Measurements from ENCODE around the gene MUTYH.

DNA sequence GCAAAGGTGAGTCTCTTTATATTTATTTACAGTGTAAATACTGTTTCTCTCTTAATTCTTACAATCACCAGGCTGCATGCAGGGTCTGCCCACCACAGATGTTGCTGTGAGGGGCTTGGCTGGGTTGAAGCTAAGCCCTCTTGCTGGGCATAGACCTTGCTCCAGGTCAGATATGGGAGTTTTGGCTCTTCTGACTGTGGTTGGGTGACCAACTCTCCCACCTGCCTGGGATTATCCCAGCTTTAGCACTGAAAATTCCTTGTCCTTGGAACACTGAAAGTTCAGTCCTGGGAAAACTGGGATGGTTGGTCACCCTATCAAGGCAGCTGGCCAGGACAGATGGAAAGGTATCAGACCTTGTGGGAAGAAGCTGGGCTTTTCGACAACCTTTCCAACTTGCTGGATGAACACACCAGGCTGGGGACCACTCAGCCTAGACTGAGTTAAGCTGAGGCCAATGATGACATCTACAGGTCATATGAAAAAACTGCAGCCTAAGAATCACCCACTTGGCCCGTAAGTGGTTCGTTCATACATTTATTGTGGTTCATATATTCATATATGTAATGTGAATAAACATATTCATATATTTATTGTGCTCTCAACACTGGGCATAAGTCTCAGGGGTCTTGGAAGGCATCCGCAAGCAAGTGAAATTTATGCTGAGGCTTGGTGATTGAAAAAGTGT, 40.1 kb downstream of the MUTYH start:
- TF ChIP-seq, protein P1, sequence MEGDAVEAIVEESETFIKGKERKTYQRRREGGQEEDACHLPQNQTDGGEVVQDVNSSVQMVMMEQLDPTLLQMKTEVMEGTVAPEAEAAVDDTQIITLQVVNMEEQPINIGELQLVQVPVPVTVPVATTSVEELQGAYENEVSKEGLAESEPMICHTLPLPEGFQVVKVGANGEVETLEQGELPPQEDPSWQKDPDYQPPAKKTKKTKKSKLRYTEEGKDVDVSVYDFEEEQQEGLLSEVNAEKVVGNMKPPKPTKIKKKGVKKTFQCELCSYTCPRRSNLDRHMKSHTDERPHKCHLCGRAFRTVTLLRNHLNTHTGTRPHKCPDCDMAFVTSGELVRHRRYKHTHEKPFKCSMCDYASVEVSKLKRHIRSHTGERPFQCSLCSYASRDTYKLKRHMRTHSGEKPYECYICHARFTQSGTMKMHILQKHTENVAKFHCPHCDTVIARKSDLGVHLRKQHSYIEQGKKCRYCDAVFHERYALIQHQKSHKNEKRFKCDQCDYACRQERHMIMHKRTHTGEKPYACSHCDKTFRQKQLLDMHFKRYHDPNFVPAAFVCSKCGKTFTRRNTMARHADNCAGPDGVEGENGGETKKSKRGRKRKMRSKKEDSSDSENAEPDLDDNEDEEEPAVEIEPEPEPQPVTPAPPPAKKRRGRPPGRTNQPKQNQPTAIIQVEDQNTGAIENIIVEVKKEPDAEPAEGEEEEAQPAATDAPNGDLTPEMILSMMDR (IDR thresholded peaks at IDR 0.05; ENCODE audit: poor library complexity), result peak; percentile 83
- TF ChIP-seq EZH2phosphoT487 (IDR thresholded peaks at IDR 0.05; ENCODE audit: low read depth, severe bottlenecking, unreplicated experiment), result no peak
- TF ChIP-seq EZH2 (IDR thresholded peaks at IDR 0.05; ENCODE audit: borderline replicate concordance), result no peak
